HG02981 (cell line): Measurements from ENCODE around the gene KCNQ5.

Experiments
- ATAC-seq: cut with Tn5 transposase; IDR thresholded peaks from one replicate; pipeline ENCODE4 v1.9.1; 2021; ENCODE audit warnings: mild to moderate bottlenecking, moderate library complexity; ENCODE audit not compliant: unreplicated experiment

KCNQ5 gene

GRCh38 chr6:73086726-73087125, 464.9 kb downstream of the KCNQ5 start:
- ATAC-seq, result no peak

- peak; percentile 81 for ATAC-seq
Measured at GRCh38 chr6:73088138-73088813, 466.4 kb downstream of the KCNQ5 start.

- no peak for ATAC-seq
Measured at GRCh38 chr6:73104921-73105320, 483.1 kb downstream of the KCNQ5 start.

- ATAC-seq, result no peak
Measured at GRCh38 chr6:73107016-73107415, 485.2 kb downstream of the KCNQ5 start.

- ATAC-seq, result no peak
Measured at GRCh38 chr6:73108949-73109348, 487.1 kb downstream of the KCNQ5 start.

- no peak for ATAC-seq
Measured at GRCh38 chr6:73109659-73110058, 487.8 kb downstream of the KCNQ5 start.

- no peak for ATAC-seq
Measured at GRCh38 chr6:73116330-73116729, 494.5 kb downstream of the KCNQ5 start.

- no peak for ATAC-seq
Measured at GRCh38 chr6:73121421-73121993, 499.6 kb downstream of the KCNQ5 start.

GRCh38 chr6:73123632-73124329, 501.9 kb downstream of the KCNQ5 start:
- ATAC-seq, result peak; percentile 79

GRCh38 chr6:73129653-73130443, 508.0 kb downstream of the KCNQ5 start:
- ATAC-seq, result peak; percentile 91

GRCh38 chr6:73131706-73132105, 509.8 kb downstream of the KCNQ5 start:
- no peak for ATAC-seq

- ATAC-seq, result no peak
Measured at GRCh38 chr6:73134588-73134987, 512.7 kb downstream of the KCNQ5 start.

GRCh38 chr6:73139681-73140383, 518.0 kb downstream of the KCNQ5 start:
- ATAC-seq, result no peak

- no peak for ATAC-seq
Measured at GRCh38 chr6:73143551-73143950, 521.7 kb downstream of the KCNQ5 start.

GRCh38 chr6:73144516-73144915, 522.7 kb downstream of the KCNQ5 start:
- ATAC-seq, result no peak

- peak; percentile 80 for ATAC-seq
Measured at GRCh38 chr6:73145690-73146089, 523.8 kb downstream of the KCNQ5 start.

GRCh38 chr6:73151732-73152131, 529.9 kb downstream of the KCNQ5 start:
- no peak for ATAC-seq

- no peak for ATAC-seq
Measured at GRCh38 chr6:73152556-73152955, 530.7 kb downstream of the KCNQ5 start.

GRCh38 chr6:73152966-73153757, 531.3 kb downstream of the KCNQ5 start:
- no peak for ATAC-seq
